Activated naive CD8-positive, alpha-beta T cell treated with anti-CD3 and anti-CD28 coated beads for 36 hours (primary cell): ENCODE measurements around the gene OR9Q1. TPM values are rescaled to one million over a fixed set of nuclear protein-coding genes. Genes with fewer than 3 reads are reported as not detected.

Source experiments
- DNase-seq: peaks from one replicate; pipeline ENCODE4 v3.0.0; 2021
- H3K27ac Mint-ChIP-seq: one replicate; pipeline ENCODE4 v1.8.0; 2022; ENCODE audit warnings: mild to moderate bottlenecking, moderate library complexity, mixed read lengths
- H3K27me3 Mint-ChIP-seq: one replicate; pipeline ENCODE4 v1.8.0; 2022; ENCODE audit warnings: mild to moderate bottlenecking, mixed read lengths
- H3K36me3 Mint-ChIP-seq: one replicate; pipeline ENCODE4 v1.8.0; 2021; ENCODE audit warnings: mild to moderate bottlenecking, mixed read lengths
- H3K4me1 Mint-ChIP-seq: one replicate; pipeline ENCODE4 v1.8.0; 2021; ENCODE audit warnings: mixed read lengths
- H3K4me3 Mint-ChIP-seq: one replicate; pipeline ENCODE4 v1.8.0; 2022; ENCODE audit warnings: mild to moderate bottlenecking, moderate library complexity, mixed read lengths
- H3K9me3 Mint-ChIP-seq: one replicate; pipeline ENCODE4 v1.8.0; 2022; ENCODE audit warnings: mixed read lengths
- total RNA-seq, 2 experiments: library from RNA; stranded (reverse); gene quantifications; one replicate each; pipeline ENCODE4 v1.2.3, GENCODE V29; 2021

Gene OR9Q1
- total RNA-seq, 2 experiments from 2014 or later = not detected

DNA sequence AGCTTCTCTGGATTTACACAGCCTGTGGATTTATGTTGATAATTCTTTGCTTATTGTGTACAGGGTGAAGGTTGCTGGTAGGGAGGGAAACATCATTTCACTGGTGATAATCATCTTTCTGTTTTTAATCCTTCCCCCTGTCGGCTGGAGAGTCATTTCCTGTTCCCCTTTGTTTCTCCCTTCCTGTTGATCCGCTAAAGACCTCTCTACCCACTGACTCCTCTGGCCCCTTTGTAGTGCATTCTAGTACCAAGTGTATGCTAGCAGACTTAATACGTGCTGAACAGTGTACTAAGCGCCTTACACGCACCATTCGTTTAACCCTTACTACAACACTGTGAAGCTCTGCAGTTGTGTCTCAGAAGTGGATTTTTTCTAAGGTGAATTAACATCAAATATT, 19.0 kb upstream of the OR9Q1 start:
- no peak overlapping the region for H3K27ac Mint-ChIP-seq
- DNase-seq = no peak
- peaks cover 6% of the 10 kb centered on the region for H3K4me1 Mint-ChIP-seq
- no peaks in the 10 kb centered on the region for H3K9me3 Mint-ChIP-seq
- no peak overlapping the region for H3K4me3 Mint-ChIP-seq
- H3K36me3 Mint-ChIP-seq = no peaks in the 10 kb centered on the region
- peaks cover 23% of the 10 kb centered on the region for H3K27me3 Mint-ChIP-seq

DNA sequence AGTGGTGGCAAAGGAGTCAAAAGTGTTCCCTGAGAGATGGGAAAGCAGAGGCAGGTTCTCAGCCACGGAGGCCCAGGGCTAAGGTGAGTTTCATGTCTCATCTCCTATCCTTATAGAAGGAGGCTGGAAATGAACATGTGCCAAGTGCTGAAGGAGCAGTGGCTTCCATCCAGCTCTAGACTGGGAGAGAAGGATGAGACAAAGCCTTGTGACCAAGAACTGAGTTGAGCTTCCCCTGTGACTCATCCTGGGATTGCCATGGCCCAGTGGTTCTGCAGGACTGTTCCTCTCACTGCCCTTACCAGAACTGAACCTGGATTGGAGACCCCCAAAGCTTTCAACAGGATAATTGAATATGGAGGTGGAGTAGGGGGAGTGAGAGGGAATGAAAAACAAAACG, 16.7 kb upstream of the OR9Q1 start:
- Mint-ChIP-seq H3K36me3 (no peaks in the 10 kb centered on the region), H3K4me1 (peaks cover 6% of the 10 kb centered on the region), H3K9me3 (no peaks in the 10 kb centered on the region), H3K4me3 (no peak overlapping the region), H3K27me3 (peaks cover 23% of the 10 kb centered on the region), H3K27ac (no peak overlapping the region)
- no peak for DNase-seq

DNA sequence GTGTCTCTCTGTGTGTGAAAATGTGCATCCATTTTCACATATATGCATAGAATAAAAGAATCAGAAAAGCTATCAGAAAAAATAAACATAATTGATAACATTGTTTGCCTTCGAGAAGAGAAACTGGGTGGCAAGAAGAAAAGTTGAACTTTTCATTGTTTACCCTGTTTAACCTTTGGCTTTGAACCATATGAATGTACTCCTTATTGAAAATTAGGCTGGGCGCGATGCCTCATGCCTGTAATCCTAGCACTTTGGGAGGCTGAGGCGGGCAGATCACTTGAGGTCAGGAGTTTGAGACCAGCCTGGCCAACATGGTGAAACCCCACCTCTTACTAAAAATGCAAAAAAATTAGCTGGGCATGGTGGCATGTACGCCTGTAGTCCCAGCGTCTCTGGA, 11.9 kb upstream of the OR9Q1 start:
- Mint-ChIP-seq H3K4me3 (no peak overlapping the region), H3K4me1 (no peaks in the 10 kb centered on the region), H3K27me3 (peaks cover 1% of the 10 kb centered on the region), H3K36me3 (no peaks in the 10 kb centered on the region), H3K27ac (no peak overlapping the region), H3K9me3 (no peaks in the 10 kb centered on the region)
- no peak for DNase-seq

DNA sequence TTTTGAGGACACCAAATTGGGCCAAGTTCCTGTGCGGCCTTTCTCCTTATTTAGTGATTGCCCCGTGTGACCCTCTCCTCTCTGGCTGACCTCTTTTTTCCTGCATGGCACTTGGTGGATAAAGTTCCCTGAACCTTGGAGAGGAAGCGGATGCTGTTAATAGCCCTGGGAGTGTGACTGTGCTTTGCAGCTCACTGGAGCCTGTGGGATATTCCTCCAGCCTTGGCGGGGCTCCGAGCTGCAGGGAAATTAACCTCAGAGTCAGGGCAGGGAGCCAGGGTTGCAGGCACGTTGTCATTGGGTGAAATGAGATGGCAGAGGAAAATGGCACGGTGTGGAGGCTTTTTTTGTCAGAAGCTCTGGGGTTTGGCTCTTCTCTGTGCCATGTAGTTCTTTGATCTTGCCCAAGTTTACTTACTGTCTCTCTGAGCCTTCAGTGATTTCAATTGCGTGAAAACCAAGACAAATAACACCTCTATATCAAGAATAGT, 965 bp downstream of the OR9Q1 start:
- Mint-ChIP-seq H3K27me3 (no peaks in the 10 kb centered on the region), H3K27ac (no peak overlapping the region), H3K9me3 (no peaks in the 10 kb centered on the region), H3K4me3 (no peak overlapping the region), H3K36me3 (no peaks in the 10 kb centered on the region), H3K4me1 (no peaks in the 10 kb centered on the region)
- no peak for DNase-seq

DNA sequence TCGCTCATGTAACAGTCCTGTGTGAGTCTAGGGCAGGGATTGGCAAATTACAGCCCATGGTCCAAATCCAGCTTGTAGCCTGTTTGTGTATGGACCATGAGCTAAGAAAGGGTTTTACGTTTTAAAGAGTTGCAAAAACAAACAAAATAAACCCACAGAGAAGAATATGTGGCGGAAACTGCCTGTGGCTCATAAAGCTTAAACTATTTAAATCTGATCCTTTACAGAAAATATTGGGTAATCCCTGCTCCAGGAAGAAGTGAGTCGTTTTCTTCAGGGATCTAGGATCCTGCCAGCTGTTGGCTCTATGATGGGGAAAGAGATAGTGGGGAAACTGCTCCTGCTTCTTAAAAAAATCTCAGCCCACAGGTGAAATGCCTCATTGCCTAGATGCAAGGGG, 3.7 kb downstream of the OR9Q1 start:
- Mint-ChIP-seq H3K27ac (no peak overlapping the region), H3K9me3 (no peaks in the 10 kb centered on the region), H3K27me3 (no peaks in the 10 kb centered on the region), H3K36me3 (no peaks in the 10 kb centered on the region), H3K4me1 (no peaks in the 10 kb centered on the region), H3K4me3 (no peak overlapping the region)
- DNase-seq = no peak

DNA sequence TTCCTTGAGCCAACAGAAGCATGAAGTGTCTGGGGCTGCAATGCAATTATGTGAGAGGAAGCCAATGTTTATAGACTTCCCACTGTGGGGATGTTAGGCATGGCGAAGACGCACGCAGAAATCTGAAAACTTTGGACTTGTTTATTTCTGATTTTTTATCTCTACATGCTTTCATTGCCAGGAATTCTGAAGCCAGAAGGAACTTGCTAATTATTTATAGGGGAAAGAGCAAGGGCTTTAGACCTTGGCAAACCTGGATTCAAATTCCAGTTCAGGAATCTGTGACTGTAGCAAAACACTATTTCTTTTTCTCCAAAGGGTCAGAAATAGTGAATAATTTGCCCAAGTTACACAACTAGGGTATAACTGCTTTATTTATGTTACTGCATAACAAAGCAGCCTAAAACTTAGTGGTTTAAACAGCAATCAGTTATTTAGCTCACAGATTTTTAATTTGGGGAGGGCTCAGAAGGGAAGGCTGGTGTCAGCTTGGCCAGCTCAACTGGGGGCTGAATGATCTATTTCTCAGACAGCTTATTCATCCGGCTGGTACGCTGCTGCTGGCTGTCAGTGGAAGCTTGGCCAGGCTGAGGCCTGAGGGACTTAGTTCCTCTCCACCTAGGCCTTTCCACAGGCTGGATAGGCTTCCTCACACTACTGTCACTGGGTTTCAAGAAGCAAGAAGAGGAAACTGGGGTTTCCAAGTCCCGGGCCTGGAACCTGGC, 5.2 kb downstream of the OR9Q1 start:
- Mint-ChIP-seq H3K4me3 (no peak overlapping the region), H3K9me3 (peaks cover 2% of the 10 kb centered on the region), H3K4me1 (no peaks in the 10 kb centered on the region), H3K27ac (no peak overlapping the region), H3K36me3 (no peaks in the 10 kb centered on the region), H3K27me3 (no peaks in the 10 kb centered on the region)
- no peak for DNase-seq

DNA sequence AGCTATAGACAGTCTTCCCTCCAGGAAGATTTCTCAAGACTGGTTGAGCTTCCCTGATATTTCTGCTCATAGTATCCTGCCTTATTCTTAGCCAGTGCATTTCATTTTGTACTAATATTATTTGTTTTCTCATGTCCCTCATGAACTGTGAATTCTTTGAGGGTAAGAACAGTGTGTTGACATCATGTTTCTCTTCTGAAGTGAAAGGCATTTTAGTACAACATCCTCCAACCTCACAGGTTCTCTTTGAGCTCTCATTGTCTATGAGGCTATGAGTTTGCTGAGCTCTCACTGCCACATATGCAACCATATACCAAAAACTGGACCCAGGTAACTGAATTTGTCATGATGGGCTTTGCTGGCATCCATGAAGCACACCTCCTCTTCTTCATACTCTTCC, 7.0 kb downstream of the OR9Q1 start, which contains the start of gene OR6Q1:
Gene OR6Q1 (plus strand): TSS at position 301 of the 400 bp plus-strand sequence. CDS start 0 bp downstream, at position 301.
- H3K4me1 Mint-ChIP-seq = no peaks in the 10 kb centered on the region
- H3K9me3 Mint-ChIP-seq = peaks cover 2% of the 10 kb centered on the region
- no peak within 1 kb of the TSS for H3K4me3 Mint-ChIP-seq
- no peaks in the 10 kb centered on the region for H3K36me3 Mint-ChIP-seq
- no peak within 1 kb of the TSS for H3K27ac Mint-ChIP-seq
- H3K27me3 Mint-ChIP-seq = no peaks in the 10 kb centered on the region
- DNase-seq = no peak

DNA sequence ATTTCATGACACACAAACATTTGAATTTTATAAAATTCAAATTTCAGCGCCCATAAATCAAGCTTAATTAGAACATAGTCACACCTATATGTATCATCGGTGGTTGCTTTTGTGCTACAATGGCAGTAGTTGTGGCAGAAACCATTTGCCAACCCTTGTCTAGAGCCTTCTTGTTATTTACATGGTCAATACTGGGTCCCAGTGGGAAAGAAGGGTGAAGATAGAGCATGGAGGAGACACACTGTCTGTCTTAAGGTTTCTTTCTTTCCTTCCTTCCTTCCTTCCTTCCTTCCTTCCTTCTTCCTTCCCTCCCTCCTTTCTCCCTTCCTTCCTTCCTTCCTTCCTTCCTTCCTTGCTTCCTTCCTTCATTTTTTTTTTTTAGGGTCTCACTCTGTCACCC, 10.8 kb downstream of the OR9Q1 start:
- no peak for DNase-seq
- no peaks in the 10 kb centered on the region for H3K36me3 Mint-ChIP-seq
- no peaks in the 10 kb centered on the region for H3K27me3 Mint-ChIP-seq
- H3K9me3 Mint-ChIP-seq = peaks cover 11% of the 10 kb centered on the region
- no peaks in the 10 kb centered on the region for H3K4me1 Mint-ChIP-seq
- no peak overlapping the region for H3K27ac Mint-ChIP-seq
- no peak overlapping the region for H3K4me3 Mint-ChIP-seq

DNA sequence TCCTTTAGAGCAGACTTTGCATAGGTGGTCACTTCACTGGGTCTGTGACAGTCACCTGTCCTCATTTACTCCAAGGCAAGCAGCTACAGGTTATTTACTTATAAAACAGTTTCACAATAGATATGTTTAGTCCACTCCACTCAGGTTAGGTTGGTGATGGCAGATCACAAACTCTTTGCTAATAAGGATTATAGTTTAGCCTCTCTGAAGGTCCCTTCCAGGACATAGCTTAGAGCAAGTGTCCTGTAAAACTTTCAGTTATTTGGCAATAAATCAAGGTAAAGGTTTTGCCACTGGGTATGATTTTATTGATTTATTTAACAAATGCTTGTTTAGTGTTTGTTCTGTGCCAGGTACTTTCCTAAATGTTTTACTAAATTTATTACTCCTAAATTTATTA, 15.9 kb downstream of the OR9Q1 start:
- peaks cover 7% of the 10 kb centered on the region for H3K27me3 Mint-ChIP-seq
- H3K4me3 Mint-ChIP-seq = no peak overlapping the region
- no peaks in the 10 kb centered on the region for H3K4me1 Mint-ChIP-seq
- peaks cover 8% of the 10 kb centered on the region for H3K9me3 Mint-ChIP-seq
- no peak overlapping the region for H3K27ac Mint-ChIP-seq
- no peak for DNase-seq
- no peaks in the 10 kb centered on the region for H3K36me3 Mint-ChIP-seq

DNA sequence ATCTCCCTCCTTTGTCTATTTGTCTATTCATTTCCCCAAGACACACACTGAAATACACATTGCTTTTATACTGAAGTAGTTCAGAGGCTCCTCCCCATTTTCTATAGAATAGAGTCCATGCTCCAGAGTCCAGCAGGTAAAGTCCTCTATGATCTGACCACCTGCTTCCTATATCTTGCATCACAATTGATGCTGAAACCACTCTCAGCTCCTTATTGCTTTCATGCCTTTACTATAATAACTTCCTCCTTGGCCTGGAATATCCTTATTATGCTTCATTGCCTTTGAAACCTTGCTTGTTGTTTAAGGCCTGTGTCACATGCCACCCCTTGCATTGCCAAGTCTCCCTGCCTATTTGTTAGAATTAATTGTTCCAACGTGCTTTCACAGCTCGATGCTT, 19.7 kb downstream of the OR9Q1 start:
- DNase-seq = no peak
- H3K27ac Mint-ChIP-seq = no peak overlapping the region

DNA sequence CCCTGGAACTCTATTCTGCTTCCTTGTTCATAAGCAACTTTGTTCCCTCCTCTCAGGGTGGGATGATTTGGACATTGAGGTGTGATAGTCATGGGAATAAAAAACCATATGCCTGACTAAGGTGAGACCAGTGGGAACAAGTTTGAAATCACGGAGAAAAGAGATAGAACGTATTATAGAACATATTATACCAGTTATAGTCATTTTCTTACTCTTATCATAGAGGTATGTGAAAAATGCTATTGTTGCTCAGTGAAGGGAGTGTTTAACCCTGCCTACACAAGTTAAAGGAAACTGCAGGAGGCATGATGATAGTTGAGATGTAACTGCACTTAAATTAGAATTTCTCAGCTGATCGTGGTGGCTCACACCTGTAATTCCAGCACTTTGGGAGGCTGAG, 22.6 kb downstream of the OR9Q1 start:
- no peaks in the 10 kb centered on the region for H3K9me3 Mint-ChIP-seq
- H3K27ac Mint-ChIP-seq = no peak overlapping the region
- H3K4me3 Mint-ChIP-seq = no peak overlapping the region
- H3K27me3 Mint-ChIP-seq = peaks cover 3% of the 10 kb centered on the region
- no peaks in the 10 kb centered on the region for H3K36me3 Mint-ChIP-seq
- H3K4me1 Mint-ChIP-seq = no peaks in the 10 kb centered on the region
- no peak for DNase-seq

More for the DNA sequence above, 19.7 kb downstream of the OR9Q1 start:
- Mint-ChIP-seq H3K36me3 (no peaks in the 10 kb centered on the region), H3K9me3 (no peaks in the 10 kb centered on the region), H3K4me3 (no peak overlapping the region), H3K27me3 (peaks cover 7% of the 10 kb centered on the region), H3K4me1 (no peaks in the 10 kb centered on the region)

DNA sequence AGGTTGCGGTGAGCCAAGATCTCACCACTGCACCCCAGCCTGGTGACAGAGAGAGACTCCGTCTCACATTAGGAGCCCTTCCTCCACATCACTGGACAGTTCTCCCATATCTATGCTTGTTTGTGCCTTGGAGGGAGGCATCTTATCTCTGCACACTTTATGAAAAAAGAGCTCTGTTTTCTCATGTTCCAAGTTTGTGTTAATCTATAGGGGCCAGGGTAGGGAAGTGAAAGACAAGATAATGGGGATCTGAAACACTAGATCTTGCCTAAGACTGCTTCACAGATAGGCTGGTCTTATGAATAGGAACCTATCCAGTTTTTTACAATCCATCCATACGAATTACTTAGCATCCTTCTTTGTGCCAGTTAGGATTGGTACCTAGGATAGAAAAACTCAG, 24.1 kb downstream of the OR9Q1 start:
- H3K27ac Mint-ChIP-seq = no peak overlapping the region
- no peaks in the 10 kb centered on the region for H3K9me3 Mint-ChIP-seq
- no peak for DNase-seq
- H3K36me3 Mint-ChIP-seq = no peaks in the 10 kb centered on the region
- H3K4me3 Mint-ChIP-seq = no peak overlapping the region
- H3K27me3 Mint-ChIP-seq = no peaks in the 10 kb centered on the region
- no peaks in the 10 kb centered on the region for H3K4me1 Mint-ChIP-seq

DNA sequence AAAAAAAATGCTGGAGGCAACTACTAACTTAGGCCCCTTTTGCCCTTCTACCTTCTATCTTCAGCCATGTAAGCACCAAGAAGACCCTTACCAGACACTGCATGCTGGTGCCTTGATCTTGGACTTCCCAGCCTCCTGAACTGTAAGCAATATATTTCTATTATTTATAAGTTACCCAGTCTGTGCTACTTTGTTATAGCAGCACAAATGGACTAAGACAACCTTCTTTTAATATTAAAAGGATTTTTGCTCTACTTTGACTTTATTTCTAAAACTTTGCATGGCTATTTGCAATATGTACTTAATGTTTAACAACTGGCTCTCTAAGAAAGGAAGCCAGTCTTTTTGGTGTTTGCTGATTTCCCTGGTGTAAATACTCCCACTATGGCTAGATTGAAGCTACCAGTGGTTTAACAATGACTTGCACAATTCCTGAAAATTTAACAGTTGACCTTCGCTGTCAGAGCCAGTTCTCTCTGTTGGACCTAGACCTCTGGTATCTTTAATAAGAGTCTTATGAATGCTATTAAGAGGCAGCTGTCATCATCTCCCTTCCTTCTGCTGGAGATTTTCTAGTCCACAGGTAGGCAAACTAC, 32.2 kb downstream of the OR9Q1 start:
- peaks cover 6% of the 10 kb centered on the region for H3K27me3 Mint-ChIP-seq
- no peaks in the 10 kb centered on the region for H3K36me3 Mint-ChIP-seq
- no peak for DNase-seq
- H3K4me3 Mint-ChIP-seq = no peak overlapping the region
- no peak overlapping the region for H3K27ac Mint-ChIP-seq
- H3K4me1 Mint-ChIP-seq = no peaks in the 10 kb centered on the region
- no peaks in the 10 kb centered on the region for H3K9me3 Mint-ChIP-seq

DNA sequence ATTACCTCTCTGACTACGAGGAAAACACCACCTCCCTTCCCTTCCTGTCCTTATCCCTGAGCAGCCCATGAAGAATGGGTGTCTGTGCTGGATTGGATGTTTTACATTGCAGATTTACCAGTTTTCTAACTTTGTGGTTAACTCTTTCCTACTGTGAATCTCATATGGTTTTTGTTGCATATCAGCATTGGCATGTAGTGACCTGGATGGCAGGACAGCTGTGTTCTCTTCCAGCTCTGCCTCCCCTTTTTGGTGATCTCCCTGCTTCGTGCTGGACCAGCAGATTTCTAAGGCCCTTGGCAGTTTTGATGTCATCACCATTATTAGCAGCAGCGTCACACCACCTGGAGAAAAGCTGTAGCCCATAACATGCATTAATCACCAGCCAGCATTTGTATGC, 33.8 kb downstream of the OR9Q1 start:
- Mint-ChIP-seq H3K9me3 (no peaks in the 10 kb centered on the region), H3K36me3 (no peaks in the 10 kb centered on the region), H3K4me3 (no peak overlapping the region), H3K4me1 (no peaks in the 10 kb centered on the region), H3K27ac (no peak overlapping the region), H3K27me3 (peaks cover 6% of the 10 kb centered on the region)
- DNase-seq = no peak

DNA sequence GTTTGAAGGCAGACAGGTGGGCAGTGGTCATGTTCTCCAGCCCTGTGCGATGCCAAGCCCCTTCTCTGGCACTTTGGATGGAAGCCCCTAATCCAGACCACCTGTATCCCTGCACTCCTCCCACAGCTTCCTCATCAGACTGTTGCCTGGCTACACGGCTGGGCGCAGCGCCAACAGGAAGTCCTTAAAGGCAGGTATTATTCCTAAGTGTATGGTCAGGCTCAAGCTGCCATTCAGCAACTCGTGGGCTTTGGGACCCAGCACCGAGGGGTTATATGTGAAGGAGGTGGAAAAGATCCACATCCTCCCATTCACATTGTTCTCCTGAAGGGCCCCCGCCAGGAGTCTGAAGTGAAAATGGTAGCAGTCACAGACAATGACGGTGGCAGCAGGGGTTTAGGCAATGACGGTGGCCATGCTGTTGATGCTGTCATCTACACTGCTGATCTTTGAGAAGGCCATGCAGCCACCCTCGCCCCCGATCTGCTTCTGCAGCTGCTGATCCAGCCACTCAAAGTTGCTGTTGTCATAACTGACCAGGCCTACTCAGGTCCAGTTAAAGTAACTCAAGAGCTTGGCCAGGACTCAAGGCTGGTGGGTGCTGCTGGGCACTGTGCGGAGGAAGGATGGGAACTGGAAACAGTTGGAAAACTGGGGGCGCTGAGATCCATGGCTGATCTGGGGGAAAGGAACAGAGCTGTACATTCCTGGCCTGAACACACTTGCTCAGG, 34.8 kb downstream of the OR9Q1 start:
- H3K27ac Mint-ChIP-seq = no peak overlapping the region
- H3K27me3 Mint-ChIP-seq = peaks cover 6% of the 10 kb centered on the region
- no peak overlapping the region for H3K4me3 Mint-ChIP-seq
- no peaks in the 10 kb centered on the region for H3K9me3 Mint-ChIP-seq
- no peaks in the 10 kb centered on the region for H3K4me1 Mint-ChIP-seq
- DNase-seq = no peak
- no peaks in the 10 kb centered on the region for H3K36me3 Mint-ChIP-seq
